WTC11 (cell line): ENCODE results near the gene MERTK.

Source experiments
- CBFB ChIP-seq: sonication (generic); formaldehyde crosslinking; IDR thresholded peaks from 2 replicates; pipeline ENCODE4 v1.8.1; 2022; ENCODE audit warnings: mild to moderate bottlenecking, low read depth, missing genetic modification reagents
- CTCF ChIP-seq: fragments of 200-600 bp; IDR thresholded peaks from 2 replicates; pipeline ENCODE4 v1.8.0; 2022; ENCODE audit warnings: antibody characterized with exemption
- JUN ChIP-seq: sonication (generic); formaldehyde crosslinking; IDR thresholded peaks from 2 replicates; pipeline ENCODE4 v1.8.0; 2023; ENCODE audit warnings: mild to moderate bottlenecking, missing genetic modification reagents
- MXD4 ChIP-seq: fragments of 250-450 bp; sonication (Bioruptor Pico); IDR thresholded peaks from 2 replicates; pipeline ENCODE4 v1.8.0; 2021; ENCODE audit warnings: mild to moderate bottlenecking, moderate library complexity, borderline replicate concordance
- SP1 ChIP-seq: sonication (generic); formaldehyde crosslinking; conservative IDR thresholded peaks from 2 replicates; pipeline ENCODE4 v1.8.1; 2022; ENCODE audit warnings: missing genetic modification reagents
- ZNF121 ChIP-seq: sonication (generic); formaldehyde crosslinking; IDR thresholded peaks from 2 replicates; pipeline ENCODE4 v1.8.0; 2023; ENCODE audit warnings: missing genetic modification reagents
- TF ChIP-seq, protein P1 (sequence below): sonication (generic); formaldehyde crosslinking; IDR thresholded peaks from 2 replicates; pipeline ENCODE4 v1.8.1; 2023; ENCODE audit warnings: mild to moderate bottlenecking, missing genetic modification reagents, moderate library complexity

- TF ChIP-seq SP1 (CRISPR knock-in tag) (no peak), CTCF (no peak), CBFB (CRISPR knock-in tag) (no peak), MXD4 (no peak), JUN (CRISPR knock-in tag) (no peak), ZNF121 (no peak)
- TF ChIP-seq, protein P1, sequence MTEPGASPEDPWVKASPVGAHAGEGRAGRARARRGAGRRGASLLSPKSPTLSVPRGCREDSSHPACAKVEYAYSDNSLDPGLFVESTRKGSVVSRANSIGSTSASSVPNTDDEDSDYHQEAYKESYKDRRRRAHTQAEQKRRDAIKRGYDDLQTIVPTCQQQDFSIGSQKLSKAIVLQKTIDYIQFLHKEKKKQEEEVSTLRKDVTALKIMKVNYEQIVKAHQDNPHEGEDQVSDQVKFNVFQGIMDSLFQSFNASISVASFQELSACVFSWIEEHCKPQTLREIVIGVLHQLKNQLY (CRISPR knock-in tag) = no peak
These were observed 76.7 kb downstream of the MERTK start for GRCh38 chr2:111975053-111975552.
